Prostate gland (tissue), 2 donors: ENCODE results near the gene TBC1D5. TPM values are rescaled to one million over a fixed set of nuclear protein-coding genes. Genes with fewer than 3 reads are reported as not detected.

Experiments
- DNase-seq: peaks from one replicate; pipeline ENCODE4 v3.0.0-alpha.2; 2019; ENCODE audit warnings: low spot score
- H3K27ac ChIP-seq, 2 donors: fragments of 200-600 bp; sonication (generic); 2 replicates each; pipeline ENCODE4 v1.5.1; 2017 to 2019
- H3K27me3 ChIP-seq: fragments of 200-600 bp; sonication (generic); replicated peaks from 2 replicates; pipeline ENCODE4 v1.5.1; 2019; ENCODE audit not compliant: insufficient read depth
- H3K36me3 ChIP-seq, 2 donors: fragments of 200-600 bp; sonication (generic); 1 replicate in 1 of 2; 2 replicates in 1 of 2; pipeline versions ENCODE4 v1.5.1 to v1.8.1; 2017 to 2019
- H3K4me1 ChIP-seq: fragments of 200-600 bp; sonication (generic); replicated peaks from 2 replicates; pipeline ENCODE4 v1.5.1; 2019
- H3K4me3 ChIP-seq, 2 donors: fragments of 200-600 bp; sonication (generic); 2 replicates each; pipeline ENCODE4 v1.5.1; 2017 to 2019
- H3K9me3 ChIP-seq: fragments of 200-600 bp; sonication (generic); 2 replicates; pipeline ENCODE4 v1.5.1; 2017
- POLR2A ChIP-seq: fragments of 450-650 bp; IDR thresholded peaks from one replicate; pipeline ENCODE4 v1.6.1; 2016; ENCODE audit warnings: antibody characterized with exemption, mild to moderate bottlenecking
- POLR2AphosphoS5 ChIP-seq: sonication (generic); formaldehyde crosslinking; IDR thresholded peaks from one replicate; pipeline ENCODE4 v1.6.1; 2017; ENCODE audit warnings: antibody characterized with exemption
- WGBS: methylation state at CpG from one replicate; pipeline ENCODE4 v1.1.5; 2018; 5-methylcytosine and 5-hydroxymethylcytosine counted together
- intact Hi-C: fragments of 100-400 bp; cut with DNase I; formaldehyde crosslinking; loops from one replicate; pipeline ENCODE4 v1.14.2; 2022
- total RNA-seq, 2 donors: library from RNA; depleted of rRNA; stranded (reverse); fragments of >200 nt; gene quantifications; one replicate each; pipeline ENCODE4 v1.1.0, GENCODE V29; 2016
- TF ChIP-seq, protein P1 (sequence below), 4 experiments: fragments of 200-600 bp in 2 of 4; fragments of 450-650 bp in 2 of 4; sonication (generic) in 2 of 4; IDR thresholded peaks; 1 replicate in 3 of 4; 2 replicates in 1 of 4; pipeline ENCODE4 v1.5.1; 2016 to 2019; ENCODE audit warnings: antibody characterized with exemption in 4 of 4, mild to moderate bottlenecking in 2 of 4, moderate library complexity in 2 of 4

TBC1D5 gene
- total RNA-seq, 2 donors from 2014 or later, result 64.8 to 99.2 TPM

DNA sequence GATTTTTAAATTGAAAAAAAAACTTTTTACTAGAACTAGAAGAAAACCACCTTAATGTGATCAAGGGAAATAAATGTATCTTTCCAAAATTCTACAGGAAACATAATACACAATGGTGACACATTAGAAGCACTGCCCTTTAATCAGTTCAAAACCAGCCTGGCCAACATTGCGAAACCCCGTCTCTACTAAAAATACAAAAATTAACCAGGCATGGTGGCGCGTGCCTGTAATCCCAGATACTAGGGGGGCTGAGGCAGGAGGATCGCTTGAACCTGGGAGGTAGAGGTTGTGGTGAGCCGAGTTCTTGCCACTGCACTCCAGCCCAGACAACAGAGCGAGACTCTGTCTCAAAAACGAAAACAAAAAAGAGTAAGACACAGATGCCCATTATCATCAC is 134.5 kb downstream of the TBC1D5 start:
- WGBS, result 92% methylated on average over 8 of the region's 8 CpGs
- intact Hi-C loops, result no loop called here
- H3K27ac ChIP-seq, result no peak overlapping the region

GRCh38 chr3:17605934-17606333 is 136.5 kb downstream of the TBC1D5 start:
- Histone ChIP-seq H3K27ac (no peak overlapping the region), H3K4me3 (no peak overlapping the region), H3K36me3 (no peaks in the 10 kb centered on the region), H3K9me3 (no peaks in the 10 kb centered on the region), H3K27me3 (no peaks in the 10 kb centered on the region), H3K4me1 (no peaks in the 10 kb centered on the region)
- WGBS, result 94% methylated on average over 5 of the region's 5 CpGs
- no peak for DNase-seq
- TF ChIP-seq POLR2AphosphoS5 (no peak), POLR2A (no peak)
- TF ChIP-seq, protein P1, sequence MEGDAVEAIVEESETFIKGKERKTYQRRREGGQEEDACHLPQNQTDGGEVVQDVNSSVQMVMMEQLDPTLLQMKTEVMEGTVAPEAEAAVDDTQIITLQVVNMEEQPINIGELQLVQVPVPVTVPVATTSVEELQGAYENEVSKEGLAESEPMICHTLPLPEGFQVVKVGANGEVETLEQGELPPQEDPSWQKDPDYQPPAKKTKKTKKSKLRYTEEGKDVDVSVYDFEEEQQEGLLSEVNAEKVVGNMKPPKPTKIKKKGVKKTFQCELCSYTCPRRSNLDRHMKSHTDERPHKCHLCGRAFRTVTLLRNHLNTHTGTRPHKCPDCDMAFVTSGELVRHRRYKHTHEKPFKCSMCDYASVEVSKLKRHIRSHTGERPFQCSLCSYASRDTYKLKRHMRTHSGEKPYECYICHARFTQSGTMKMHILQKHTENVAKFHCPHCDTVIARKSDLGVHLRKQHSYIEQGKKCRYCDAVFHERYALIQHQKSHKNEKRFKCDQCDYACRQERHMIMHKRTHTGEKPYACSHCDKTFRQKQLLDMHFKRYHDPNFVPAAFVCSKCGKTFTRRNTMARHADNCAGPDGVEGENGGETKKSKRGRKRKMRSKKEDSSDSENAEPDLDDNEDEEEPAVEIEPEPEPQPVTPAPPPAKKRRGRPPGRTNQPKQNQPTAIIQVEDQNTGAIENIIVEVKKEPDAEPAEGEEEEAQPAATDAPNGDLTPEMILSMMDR (IDR thresholded peaks at IDR 0.05), result no peak
- intact Hi-C loops, result no loop called here

More for the DNA sequence above, 134.5 kb downstream of the TBC1D5 start:
- TF ChIP-seq POLR2A, result no peak
- TF ChIP-seq, protein P1 (IDR thresholded peaks at IDR 0.05), result no peak
- no peak for TF ChIP-seq POLR2AphosphoS5
- no peaks in the 10 kb centered on the region for H3K27me3 ChIP-seq
- no peaks in the 10 kb centered on the region for H3K9me3 ChIP-seq
- H3K36me3 ChIP-seq, result no peaks in the 10 kb centered on the region
- H3K4me3 ChIP-seq, result no peak overlapping the region
- no peak for DNase-seq
- no peaks in the 10 kb centered on the region for H3K4me1 ChIP-seq

DNA sequence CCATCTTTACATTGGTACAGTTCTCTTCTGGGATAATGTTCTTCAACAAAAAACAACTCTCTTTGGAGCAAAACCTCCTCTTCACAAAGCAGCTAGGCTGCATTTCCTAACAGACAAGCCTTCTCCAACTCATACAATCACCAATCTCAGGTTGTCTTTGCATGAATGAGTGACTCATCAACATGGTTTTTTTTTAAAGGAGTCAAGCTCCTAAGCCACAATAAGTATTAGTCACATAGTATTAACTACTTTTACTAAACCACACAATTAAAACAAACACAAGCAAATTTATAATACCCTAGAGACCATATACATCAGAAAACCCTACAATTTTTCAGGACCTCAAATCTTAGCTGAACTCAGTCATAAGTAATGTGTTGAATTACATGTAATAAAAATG is 137.4 kb downstream of the TBC1D5 start:
- intact Hi-C loops, result no loop called here

GRCh38 chr3:17602126-17602525 is 140.3 kb downstream of the TBC1D5 start:
- Histone ChIP-seq H3K4me3 (no peak overlapping the region), H3K4me1 (no peaks in the 10 kb centered on the region), H3K27ac (no peak overlapping the region), H3K9me3 (no peaks in the 10 kb centered on the region), H3K27me3 (no peaks in the 10 kb centered on the region), H3K36me3 (no peaks in the 10 kb centered on the region)
- intact Hi-C loops, result no loop called here
- DNase-seq, result no peak
- TF ChIP-seq POLR2AphosphoS5 (no peak), POLR2A (no peak)
- TF ChIP-seq, protein P1 (IDR thresholded peaks at IDR 0.05), result no peak
- WGBS, result 96% methylated on average over 6 of the region's 6 CpGs

More for the DNA sequence above, 137.4 kb downstream of the TBC1D5 start:
- Histone ChIP-seq H3K27ac (no peak overlapping the region), H3K9me3 (no peaks in the 10 kb centered on the region), H3K4me3 (no peak overlapping the region), H3K36me3 (no peaks in the 10 kb centered on the region), H3K4me1 (no peaks in the 10 kb centered on the region), H3K27me3 (no peaks in the 10 kb centered on the region)
- no peak for DNase-seq
- TF ChIP-seq POLR2A, result no peak
- TF ChIP-seq, protein P1 (IDR thresholded peaks at IDR 0.05), result no peak
- no peak for TF ChIP-seq POLR2AphosphoS5

- intact Hi-C loops, result no loop called here
- no peak for DNase-seq
- WGBS, result 95% methylated on average over 5 of the region's 5 CpGs
- Histone ChIP-seq H3K4me3 (no peak overlapping the region), H3K27ac (no peak overlapping the region), H3K36me3 (no peaks in the 10 kb centered on the region), H3K4me1 (no peaks in the 10 kb centered on the region), H3K9me3 (no peaks in the 10 kb centered on the region), H3K27me3 (no peaks in the 10 kb centered on the region)
- TF ChIP-seq POLR2AphosphoS5 (no peak), POLR2A (no peak)
- TF ChIP-seq, protein P1 (IDR thresholded peaks at IDR 0.05), result no peak
Measured at GRCh38 chr3:17592956-17593355, 149.5 kb downstream of the TBC1D5 start.
